Ovary (tissue), 9 donors: ENCODE results near the gene EYS. TPM values are rescaled to one million over a fixed set of nuclear protein-coding genes. Genes with fewer than 3 reads are reported as not detected.

Source experiments
- DNase-seq, 5 donors: peaks; one replicate each; pipeline ENCODE4 v3.0.0-alpha.2; 2019 to 2020
- H3K27ac ChIP-seq, 2 donors: fragments of 200-600 bp; one replicate each; pipeline versions ENCODE4 v1.5.1 to v1.8.0; 2019 to 2022
- H3K27me3 ChIP-seq: fragments of 200-600 bp; one replicate; pipeline ENCODE4 v1.8.0; 2022
- H3K36me3 ChIP-seq: fragments of 200-600 bp; sonication (generic); one replicate; pipeline ENCODE4 v1.5.1; 2019
- H3K4me1 ChIP-seq: one replicate; pipeline ENCODE4 v1.8.1; 2013; ENCODE audit warnings: mild to moderate bottlenecking, moderate library complexity; ENCODE audit not compliant: insufficient read depth
- H3K4me3 ChIP-seq: fragments of 200-600 bp; sonication (generic); one replicate; pipeline ENCODE4 v1.5.1; 2017
- H3K9me3 ChIP-seq, 2 donors: fragments of 200-600 bp in 1 of 2; sonication (generic) in 1 of 2; one replicate each; pipeline versions ENCODE4 v1.5.1 to v1.8.1; 2013 to 2019; ENCODE audit warnings: mild to moderate bottlenecking in 1 of 2, moderate library complexity in 1 of 2
- EP300 ChIP-seq: sonication (generic); formaldehyde crosslinking; IDR thresholded peaks from one replicate; pipeline ENCODE4 v1.6.1; 2017; ENCODE audit warnings: antibody characterized with exemption
- POLR2A ChIP-seq: fragments of 450-650 bp; IDR thresholded peaks from one replicate; pipeline ENCODE4 v1.6.1; 2017; ENCODE audit warnings: antibody characterized with exemption, mild to moderate bottlenecking, moderate library complexity
- WGBS, 3 donors: extraction: QIAGEN DNeasy Blood & Tissue Kit in 1 of 3; methylation state at CpG; one replicate each; pipeline versions ENCODE4 v1.1.5 to v1.1.7; 2013 to 2017; 5-methylcytosine and 5-hydroxymethylcytosine counted together
- intact Hi-C, 4 donors: fragments of 100-400 bp; cut with DNase I; formaldehyde crosslinking; loops; one replicate each; pipeline versions ENCODE4 v1.11.0 to v1.15.1; 2022 to 2023
- polyA plus RNA-seq, 2 donors: library from polyadenylated mRNA; stranded (reverse); fragments of 200-250 nt in 1 of 2; fragments of 350-450 nt in 1 of 2; fragmentation: Illumina TruSeq in 1 of 2; extraction: RNeasy Lipid Tissue Mini Kit (QIAGEN cat#74804) in 1 of 2; gene quantifications; one replicate each; pipeline ENCODE4 v1.2.3, GENCODE V29; 2013 to 2014
- total RNA-seq, 7 donors: library from RNA; depleted of rRNA in 2 of 7; stranded (reverse); fragments of >200 nt in 2 of 7; fragmentation: NEBNext Ultra II Directional in 3 of 7; extraction: Animal tissue kit (Norgen Biotek cat#: 25700) in 3 of 7; gene quantifications; one replicate each; pipeline versions ENCODE4 v1.1.0 to v1.2.4, GENCODE V29; 2016 to 2023
- TF ChIP-seq, protein P1 (sequence below), 3 donors: fragments of 450-650 bp in 2 of 3; fragments of 200-600 bp in 1 of 3; IDR thresholded peaks; one replicate each; pipeline versions ENCODE4 v1.5.1 to v1.8.0; 2016 to 2022; ENCODE audit warnings: antibody characterized with exemption in 3 of 3, mild to moderate bottlenecking in 1 of 3
- donor health status: DM: no; HTN: no; CAD: no; lungs with moderate emphysema.
- donor health status: DM: no; HTN: no; CAD: no.
- donor health status: Bipolar disorder and iron deficiency.
- donor health status: DM: yes; HTN: yes; CAD: no.
- donor health status: DM: no; HTN: no; CAD: no.
- donor health status: DM: yes; HTN: yes; CAD: no.

EYS gene
- total and polyA plus RNA-seq, 9 donors = under 0.01 to 0.03 (median 0.01) TPM; not detected in 6

- TF ChIP-seq EP300 (no peak), POLR2A (no peak)
- TF ChIP-seq, protein P1, sequence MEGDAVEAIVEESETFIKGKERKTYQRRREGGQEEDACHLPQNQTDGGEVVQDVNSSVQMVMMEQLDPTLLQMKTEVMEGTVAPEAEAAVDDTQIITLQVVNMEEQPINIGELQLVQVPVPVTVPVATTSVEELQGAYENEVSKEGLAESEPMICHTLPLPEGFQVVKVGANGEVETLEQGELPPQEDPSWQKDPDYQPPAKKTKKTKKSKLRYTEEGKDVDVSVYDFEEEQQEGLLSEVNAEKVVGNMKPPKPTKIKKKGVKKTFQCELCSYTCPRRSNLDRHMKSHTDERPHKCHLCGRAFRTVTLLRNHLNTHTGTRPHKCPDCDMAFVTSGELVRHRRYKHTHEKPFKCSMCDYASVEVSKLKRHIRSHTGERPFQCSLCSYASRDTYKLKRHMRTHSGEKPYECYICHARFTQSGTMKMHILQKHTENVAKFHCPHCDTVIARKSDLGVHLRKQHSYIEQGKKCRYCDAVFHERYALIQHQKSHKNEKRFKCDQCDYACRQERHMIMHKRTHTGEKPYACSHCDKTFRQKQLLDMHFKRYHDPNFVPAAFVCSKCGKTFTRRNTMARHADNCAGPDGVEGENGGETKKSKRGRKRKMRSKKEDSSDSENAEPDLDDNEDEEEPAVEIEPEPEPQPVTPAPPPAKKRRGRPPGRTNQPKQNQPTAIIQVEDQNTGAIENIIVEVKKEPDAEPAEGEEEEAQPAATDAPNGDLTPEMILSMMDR (IDR thresholded peaks at IDR 0.05) = no peak
- no peak for DNase-seq
- Histone ChIP-seq H3K9me3 (no peaks in the 10 kb centered on the region), H3K4me3 (no peak overlapping the region), H3K4me1 (no peaks in the 10 kb centered on the region), H3K27ac (no peak overlapping the region), H3K27me3 (no peaks in the 10 kb centered on the region), H3K36me3 (no peaks in the 10 kb centered on the region)
- 64 to 69% (median 69%) methylated on average over 2 of the region's 2 CpGs for WGBS, 3 donors
- intact Hi-C loops = no loop called here
Observed at GRCh38 chr6:64664480-64664879, 1042.5 kb downstream of the EYS start.

- Histone ChIP-seq H3K27me3 (no peaks in the 10 kb centered on the region), H3K36me3 (no peaks in the 10 kb centered on the region), H3K9me3 (no peaks in the 10 kb centered on the region), H3K4me1 (no peaks in the 10 kb centered on the region), H3K27ac (no peak overlapping the region), H3K4me3 (no peak overlapping the region)
- intact Hi-C loops = no loop called here
- TF ChIP-seq, protein P1 (IDR thresholded peaks at IDR 0.05) = no peak
- TF ChIP-seq EP300 (no peak), POLR2A (no peak)
- 19 to 27% (median 20%) methylated on average over 1 of the region's 1 CpG for WGBS, 3 donors
- DNase-seq = no peak
Observed at GRCh38 chr6:64644024-64644423, 1063.0 kb downstream of the EYS start.

DNA sequence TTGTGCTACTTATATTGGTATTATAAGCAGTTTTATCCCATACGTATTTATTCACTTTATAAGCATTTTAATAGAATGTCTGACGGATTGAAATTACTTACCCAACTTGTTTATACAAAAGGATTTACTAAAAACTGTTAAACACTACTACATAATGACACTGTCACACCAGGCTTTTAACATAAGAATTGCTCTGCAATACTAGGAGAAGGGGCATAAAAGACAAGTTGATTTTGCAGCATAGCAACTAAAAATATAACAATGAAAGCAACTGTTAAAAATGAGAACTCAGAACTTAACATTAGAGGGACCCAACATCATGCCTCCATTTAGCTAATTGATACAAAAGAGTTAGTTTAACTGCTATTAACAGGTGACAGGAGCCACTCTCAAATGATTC lies 1076.1 kb downstream of the EYS start:
- no peaks in the 10 kb centered on the region for H3K9me3 ChIP-seq
- no peak overlapping the region for H3K4me3 ChIP-seq
- intact Hi-C loops = no loop called here
- TF ChIP-seq POLR2A (no peak), EP300 (no peak)
- TF ChIP-seq, protein P1 (IDR thresholded peaks at IDR 0.05) = no peak
- H3K36me3 ChIP-seq = no peaks in the 10 kb centered on the region
- H3K27ac ChIP-seq = no peak overlapping the region
- no peaks in the 10 kb centered on the region for H3K27me3 ChIP-seq
- no peaks in the 10 kb centered on the region for H3K4me1 ChIP-seq
- WGBS, 3 donors = 15 to 33% (median 15%) methylated on average over 2 of the region's 2 CpGs
- DNase-seq = no peak

- H3K4me3 ChIP-seq = no peak overlapping the region
- no peaks in the 10 kb centered on the region for H3K36me3 ChIP-seq
- WGBS, 3 donors = 28 to 40% (median 36%) methylated on average over 1 of the region's 1 CpG
- no peaks in the 10 kb centered on the region for H3K4me1 ChIP-seq
- H3K27ac ChIP-seq = no peak overlapping the region
- no peaks in the 10 kb centered on the region for H3K27me3 ChIP-seq
- H3K9me3 ChIP-seq = no peaks in the 10 kb centered on the region
- intact Hi-C loops = no loop called here
- TF ChIP-seq POLR2A = no peak
- TF ChIP-seq, protein P1 (IDR thresholded peaks at IDR 0.05) = no peak
- TF ChIP-seq EP300 = no peak
- DNase-seq = no peak
Observed at GRCh38 chr6:64622944-64623343, 1084.1 kb downstream of the EYS start.
